ENCODE results near the gene CCDC88A.
"Not testable (repeated sequence)": the region's sequence is repeated elsewhere in the genome, so short reads cannot be mapped to it uniquely, and the experiment has no call there.

CCDC88A gene

DNA sequence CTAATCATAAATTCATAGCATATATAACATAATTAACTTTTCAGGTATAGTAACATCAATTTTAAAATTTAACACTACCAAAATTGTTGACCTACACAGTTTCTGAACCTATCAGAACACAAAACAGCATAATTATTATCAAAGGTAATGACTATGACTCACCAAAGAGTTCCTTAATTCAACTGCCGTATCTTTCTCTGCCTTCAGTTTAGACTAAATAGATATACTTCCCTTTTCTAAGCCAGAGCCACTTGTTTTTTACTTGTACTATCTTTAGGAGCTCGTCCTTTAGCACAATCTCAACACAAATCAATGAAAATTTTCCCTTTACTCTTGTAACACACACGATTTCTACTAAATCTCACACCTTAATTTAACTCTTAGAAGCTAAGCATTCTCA is 54.4 kb downstream of the CCDC88A start:
- no peak overlapping the region for H3K27ac ChIP-seq (ENCODE audit: low read length)
- H3K9ac ChIP-seq (ENCODE audit: low read length): no peak overlapping the region
- H3K4me3 ChIP-seq (ENCODE audit: low read length): no peak overlapping the region
- H3K36me3 ChIP-seq (ENCODE audit: control insufficient read depth, low read depth, low read length): peaks cover 7% of the 10 kb centered on the region
- no peaks in the 10 kb centered on the region for H3K27me3 ChIP-seq (ENCODE audit: control insufficient read depth, insufficient read depth, low read length)
- no peaks in the 10 kb centered on the region for H3K9me3 ChIP-seq (ENCODE audit: control insufficient read depth, low read depth, low read length)
- no peaks in the 10 kb centered on the region for H3K4me1 ChIP-seq (ENCODE audit: control insufficient read depth, low read depth, low read length)

DNA sequence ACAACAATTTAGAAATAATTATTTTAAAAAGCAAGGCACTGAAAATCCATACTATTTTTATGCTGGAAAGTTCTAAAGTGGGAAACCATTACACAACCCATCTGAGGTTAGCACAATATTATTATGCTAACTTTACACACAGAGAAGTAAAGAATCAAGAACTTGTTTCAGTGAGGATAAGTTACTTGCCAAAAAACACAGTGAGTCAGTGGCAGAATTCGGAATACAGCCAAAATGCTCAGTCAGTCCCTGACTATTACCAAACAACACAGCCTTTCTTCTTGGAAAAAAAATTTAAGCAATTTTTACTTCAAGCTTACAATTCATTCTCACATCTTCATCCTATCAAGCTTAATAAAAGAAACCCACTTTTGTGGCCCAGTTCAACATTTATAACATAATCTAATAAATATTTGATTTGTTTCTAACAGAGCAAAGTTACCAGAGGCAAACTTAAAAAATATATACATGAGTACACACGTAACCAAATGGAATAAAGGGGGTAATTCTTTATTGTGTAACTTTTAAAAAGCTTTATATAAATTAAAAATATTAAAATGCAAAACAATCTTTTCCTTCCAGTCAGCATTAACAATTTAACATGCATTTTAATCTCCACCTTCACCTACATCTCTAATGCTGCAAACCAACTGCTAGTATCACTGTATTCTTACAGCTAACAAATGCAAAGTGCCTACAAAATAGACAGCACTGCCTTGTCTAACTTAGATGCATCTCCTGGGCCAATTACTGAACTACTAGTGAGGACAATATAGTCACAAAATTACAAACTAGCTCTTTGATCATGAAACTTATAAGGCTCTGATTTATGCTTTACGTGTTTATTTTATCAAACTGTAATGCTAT is 55.2 kb downstream of the CCDC88A start:
- Histone ChIP-seq H3K9me3 (ENCODE audit: control insufficient read depth, low read depth, low read length) (no peaks in the 10 kb centered on the region), H3K4me1 (ENCODE audit: control insufficient read depth, low read depth, low read length) (no peaks in the 10 kb centered on the region), H3K9ac (ENCODE audit: low read length) (no peak overlapping the region), H3K27me3 (ENCODE audit: control insufficient read depth, insufficient read depth, low read length) (no peaks in the 10 kb centered on the region), H3K27ac (ENCODE audit: low read length) (no peak overlapping the region), H3K36me3 (ENCODE audit: control insufficient read depth, low read depth, low read length) (peaks cover 7% of the 10 kb centered on the region), H3K4me3 (ENCODE audit: low read length) (no peak overlapping the region)

DNA sequence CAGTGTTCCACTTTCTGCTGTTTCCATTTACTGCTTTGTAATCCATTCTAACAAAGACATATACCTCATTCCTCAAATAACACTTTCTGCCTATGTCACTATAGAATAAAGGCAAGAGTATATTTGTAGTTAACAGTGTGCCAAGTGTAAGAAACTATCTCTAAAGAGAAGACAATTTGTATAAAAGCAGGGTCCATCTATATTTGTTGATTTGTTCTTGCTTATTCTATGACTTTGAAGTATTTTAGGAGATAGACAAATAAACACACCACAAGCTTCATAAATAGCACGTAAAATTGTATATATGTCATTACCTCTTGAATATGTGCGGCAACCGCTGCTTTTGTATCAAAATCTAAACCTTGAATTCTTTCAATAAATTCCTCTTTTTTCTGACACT is 56.0 kb downstream of the CCDC88A start:
- Histone ChIP-seq H3K4me3 (ENCODE audit: low read length) (no peak overlapping the region), H3K36me3 (ENCODE audit: control insufficient read depth, low read depth, low read length) (peaks cover 7% of the 10 kb centered on the region), H3K4me1 (ENCODE audit: control insufficient read depth, low read depth, low read length) (no peaks in the 10 kb centered on the region), H3K27ac (ENCODE audit: low read length) (no peak overlapping the region), H3K9me3 (ENCODE audit: control insufficient read depth, low read depth, low read length) (no peaks in the 10 kb centered on the region), H3K27me3 (ENCODE audit: control insufficient read depth, insufficient read depth, low read length) (no peaks in the 10 kb centered on the region), H3K9ac (ENCODE audit: low read length) (no peak overlapping the region)

DNA sequence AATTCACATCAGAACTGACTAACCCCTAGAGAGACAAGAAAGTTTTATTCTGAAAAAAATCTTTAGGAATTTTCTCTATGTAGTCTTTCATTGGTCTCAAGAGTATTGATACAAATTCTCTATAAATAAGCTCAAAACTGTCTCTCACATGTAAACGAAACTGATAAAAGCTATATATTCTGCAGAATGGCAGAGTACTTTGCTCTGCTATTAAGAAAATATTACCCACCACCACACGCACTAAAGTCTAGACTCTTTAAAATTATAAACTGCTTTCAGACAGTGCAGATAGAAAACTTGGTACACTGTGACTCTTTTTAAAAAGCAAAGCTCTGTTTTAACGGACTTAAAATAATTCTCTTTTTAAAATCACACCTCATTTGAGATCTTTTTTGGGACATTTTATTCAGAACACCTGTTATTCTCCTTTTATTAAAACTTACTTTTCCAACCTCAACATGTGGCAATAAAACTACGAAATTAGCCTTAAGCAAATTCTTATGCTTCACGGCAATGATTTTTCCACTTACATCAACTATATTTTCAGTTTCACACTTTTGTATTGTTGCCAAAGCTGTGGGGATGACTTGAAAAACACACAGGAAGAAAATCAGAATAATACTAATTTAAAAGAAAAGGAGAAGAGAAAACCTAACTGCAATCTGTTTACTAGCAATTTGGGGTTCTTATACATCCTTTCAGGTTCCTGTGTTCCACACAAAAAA is 58.0 kb downstream of the CCDC88A start:
- Histone ChIP-seq H3K36me3 (ENCODE audit: control insufficient read depth, low read depth, low read length) (peaks cover 7% of the 10 kb centered on the region), H3K27ac (ENCODE audit: low read length) (no peak overlapping the region), H3K9me3 (ENCODE audit: control insufficient read depth, low read depth, low read length) (no peaks in the 10 kb centered on the region), H3K27me3 (ENCODE audit: control insufficient read depth, insufficient read depth, low read length) (no peaks in the 10 kb centered on the region), H3K4me3 (ENCODE audit: low read length) (no peak overlapping the region), H3K9ac (ENCODE audit: low read length) (no peak overlapping the region), H3K4me1 (ENCODE audit: control insufficient read depth, low read depth, low read length) (no peaks in the 10 kb centered on the region)

DNA sequence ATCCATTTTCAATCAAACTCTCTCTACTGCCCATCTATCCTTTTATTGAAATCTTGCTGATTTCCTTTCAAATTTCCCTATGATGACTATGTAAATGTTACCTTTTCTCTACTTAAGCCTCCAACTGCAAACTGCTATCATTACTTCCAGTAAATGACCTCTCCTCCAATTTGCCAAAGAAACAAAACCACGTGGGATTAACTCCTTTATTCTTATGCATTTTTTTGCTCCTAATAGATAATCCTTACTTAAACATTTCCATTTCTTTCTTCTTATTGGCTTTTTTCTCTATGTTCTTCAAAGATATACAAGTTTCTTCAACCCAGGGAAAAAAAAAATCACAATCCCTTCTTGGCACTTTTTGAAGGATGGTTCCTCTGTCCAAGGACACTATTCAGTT is 61.2 kb downstream of the CCDC88A start:
- H3K27ac ChIP-seq (ENCODE audit: low read length): no peak overlapping the region
- no peaks in the 10 kb centered on the region for H3K9me3 ChIP-seq (ENCODE audit: control insufficient read depth, low read depth, low read length)
- H3K27me3 ChIP-seq (ENCODE audit: control insufficient read depth, insufficient read depth, low read length): no peaks in the 10 kb centered on the region
- H3K4me1 ChIP-seq (ENCODE audit: control insufficient read depth, low read depth, low read length): no peaks in the 10 kb centered on the region
- H3K36me3 ChIP-seq (ENCODE audit: control insufficient read depth, low read depth, low read length): peaks cover 16% of the 10 kb centered on the region
- H3K9ac ChIP-seq (ENCODE audit: low read length): no peak overlapping the region
- no peak overlapping the region for H3K4me3 ChIP-seq (ENCODE audit: low read length)

DNA sequence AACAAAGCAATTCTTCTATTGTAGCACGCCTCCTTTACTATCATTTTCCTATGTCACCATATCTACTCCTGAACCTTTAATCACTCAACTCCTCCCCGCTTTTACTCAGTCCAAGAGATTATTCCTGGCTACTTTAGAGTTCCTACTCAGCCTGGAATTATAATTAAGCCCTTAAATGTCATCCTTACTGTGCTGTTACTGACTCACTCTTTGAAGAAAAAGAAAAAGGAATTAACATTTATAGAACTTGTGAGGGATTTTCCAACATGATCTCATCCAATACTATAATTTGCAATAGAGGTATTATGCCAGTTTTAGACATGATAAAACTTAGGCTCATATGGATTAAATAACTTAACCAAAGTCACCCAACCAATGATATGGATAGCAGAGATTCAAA is 61.7 kb downstream of the CCDC88A start:
- H3K9me3 ChIP-seq (ENCODE audit: control insufficient read depth, low read depth, low read length): no peaks in the 10 kb centered on the region
- no peak overlapping the region for H3K27ac ChIP-seq (ENCODE audit: low read length)
- H3K36me3 ChIP-seq (ENCODE audit: control insufficient read depth, low read depth, low read length): peaks cover 16% of the 10 kb centered on the region

DNA sequence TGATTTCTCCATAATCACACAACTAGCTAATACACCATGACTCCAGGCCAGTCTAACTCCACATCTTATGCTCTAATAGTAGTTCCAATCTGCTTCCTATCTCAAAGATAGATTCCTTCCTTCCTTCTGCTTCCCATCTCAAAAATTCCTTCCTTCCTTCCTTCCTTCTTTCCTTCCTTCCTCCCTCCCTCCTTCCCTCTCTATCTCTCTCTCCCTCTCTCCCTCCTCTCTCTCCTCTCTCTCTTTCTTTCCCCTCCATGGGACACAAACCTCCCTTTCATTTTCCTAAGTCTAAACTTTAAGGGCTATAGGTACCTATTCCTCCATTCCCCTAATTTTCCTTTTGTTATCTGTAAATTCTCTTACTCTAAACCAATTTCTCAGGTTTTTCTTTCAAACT is 62.5 kb downstream of the CCDC88A start:
- Histone ChIP-seq H3K9ac (ENCODE audit: low read length) (no peak overlapping the region), H3K36me3 (ENCODE audit: control insufficient read depth, low read depth, low read length) (peaks cover 14% of the 10 kb centered on the region)

More for the DNA sequence above, 61.7 kb downstream of the CCDC88A start:
- Histone ChIP-seq H3K9ac (ENCODE audit: low read length) (no peak overlapping the region), H3K4me1 (ENCODE audit: control insufficient read depth, low read depth, low read length) (no peaks in the 10 kb centered on the region), H3K27me3 (ENCODE audit: control insufficient read depth, insufficient read depth, low read length) (no peaks in the 10 kb centered on the region), H3K4me3 (ENCODE audit: low read length) (no peak overlapping the region)

DNA sequence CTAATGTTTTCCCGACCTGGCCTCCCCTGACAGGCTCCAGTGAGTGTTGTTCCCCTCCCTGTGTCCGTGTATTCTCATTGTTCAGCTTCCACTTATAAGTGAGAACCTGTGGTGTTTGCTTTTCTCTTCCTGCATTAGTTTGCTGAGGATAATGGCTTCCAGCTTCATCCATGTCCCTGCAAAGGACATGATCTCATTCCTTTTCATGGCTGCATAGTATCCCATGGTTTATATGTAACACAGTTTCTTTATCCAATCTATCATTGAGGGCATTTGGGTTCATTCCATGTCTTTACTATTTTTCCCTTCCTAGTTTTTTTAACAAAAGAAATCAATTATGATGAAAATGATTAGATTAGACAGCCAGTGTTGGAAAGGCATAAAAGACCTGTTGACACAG is 63.5 kb downstream of the CCDC88A start:
- H3K36me3 ChIP-seq (ENCODE audit: control insufficient read depth, low read depth, low read length): peaks cover 14% of the 10 kb centered on the region
- not testable (repeated sequence) for H3K4me3 ChIP-seq (ENCODE audit: low read length); H3K27ac ChIP-seq (ENCODE audit: low read length); H3K9ac ChIP-seq (ENCODE audit: low read length); H3K4me1 ChIP-seq (ENCODE audit: control insufficient read depth, low read depth, low read length); H3K9me3 ChIP-seq (ENCODE audit: control insufficient read depth, low read depth, low read length); H3K27me3 ChIP-seq (ENCODE audit: control insufficient read depth, insufficient read depth, low read length)

More for the DNA sequence above, 62.5 kb downstream of the CCDC88A start:
- no peak overlapping the region for H3K27ac ChIP-seq (ENCODE audit: low read length)
- H3K9me3 ChIP-seq (ENCODE audit: control insufficient read depth, low read depth, low read length): no peaks in the 10 kb centered on the region
- no peak overlapping the region for H3K4me3 ChIP-seq (ENCODE audit: low read length)
- H3K27me3 ChIP-seq (ENCODE audit: control insufficient read depth, insufficient read depth, low read length): no peaks in the 10 kb centered on the region
- H3K4me1 ChIP-seq (ENCODE audit: control insufficient read depth, low read depth, low read length): no peaks in the 10 kb centered on the region

DNA sequence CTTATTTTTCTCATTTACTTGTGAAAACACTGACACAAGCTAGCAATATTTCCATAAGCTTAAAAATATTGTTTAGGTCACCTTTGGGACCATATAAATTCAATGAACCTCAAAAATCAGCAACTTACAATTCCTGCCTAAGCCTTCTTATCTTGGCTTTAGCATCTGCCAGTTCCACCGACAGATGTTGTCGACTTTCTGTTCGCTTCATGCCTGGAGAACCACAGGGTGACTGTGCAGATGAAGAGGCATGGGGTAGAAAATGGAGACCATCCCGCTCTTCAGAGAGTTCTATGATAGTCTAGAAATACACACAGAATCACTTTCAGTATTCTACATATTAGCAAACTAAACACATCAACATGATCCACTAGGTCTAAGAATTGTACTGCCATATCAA is 64.2 kb downstream of the CCDC88A start:
- Histone ChIP-seq H3K9ac (ENCODE audit: low read length) (no peak overlapping the region), H3K9me3 (ENCODE audit: control insufficient read depth, low read depth, low read length) (peaks cover 3% of the 10 kb centered on the region), H3K4me1 (ENCODE audit: control insufficient read depth, low read depth, low read length) (no peaks in the 10 kb centered on the region), H3K27me3 (ENCODE audit: control insufficient read depth, insufficient read depth, low read length) (no peaks in the 10 kb centered on the region), H3K27ac (ENCODE audit: low read length) (no peak overlapping the region), H3K4me3 (ENCODE audit: low read length) (no peak overlapping the region), H3K36me3 (ENCODE audit: control insufficient read depth, low read depth, low read length) (peaks cover 14% of the 10 kb centered on the region)

DNA sequence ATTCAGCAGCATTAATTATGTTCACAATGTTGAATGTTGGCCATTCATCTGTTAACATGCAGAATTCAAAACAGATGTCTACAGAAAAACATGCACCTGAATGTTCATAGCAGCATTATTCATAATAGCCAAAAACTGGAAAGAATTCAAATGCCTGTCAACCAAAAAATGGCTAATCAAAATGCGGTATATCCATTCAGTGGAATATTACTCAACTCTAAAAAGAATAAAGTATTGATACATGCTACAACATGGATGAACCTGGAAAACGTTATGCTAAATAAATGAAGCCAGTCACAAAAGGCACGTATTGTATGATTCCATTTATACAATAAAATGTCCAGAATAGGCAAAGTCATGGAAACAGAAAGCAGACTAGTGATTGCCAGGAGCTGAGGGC is 68.0 kb downstream of the CCDC88A start:
- Histone ChIP-seq H3K4me1 (ENCODE audit: control insufficient read depth, low read depth, low read length) (no peaks in the 10 kb centered on the region), H3K27ac (ENCODE audit: low read length) (no peak overlapping the region), H3K9me3 (ENCODE audit: control insufficient read depth, low read depth, low read length) (peaks cover 3% of the 10 kb centered on the region), H3K36me3 (ENCODE audit: control insufficient read depth, low read depth, low read length) (peaks cover 22% of the 10 kb centered on the region), H3K27me3 (ENCODE audit: control insufficient read depth, insufficient read depth, low read length) (no peaks in the 10 kb centered on the region), H3K9ac (ENCODE audit: low read length) (no peak overlapping the region), H3K4me3 (ENCODE audit: low read length) (no peak overlapping the region)

DNA sequence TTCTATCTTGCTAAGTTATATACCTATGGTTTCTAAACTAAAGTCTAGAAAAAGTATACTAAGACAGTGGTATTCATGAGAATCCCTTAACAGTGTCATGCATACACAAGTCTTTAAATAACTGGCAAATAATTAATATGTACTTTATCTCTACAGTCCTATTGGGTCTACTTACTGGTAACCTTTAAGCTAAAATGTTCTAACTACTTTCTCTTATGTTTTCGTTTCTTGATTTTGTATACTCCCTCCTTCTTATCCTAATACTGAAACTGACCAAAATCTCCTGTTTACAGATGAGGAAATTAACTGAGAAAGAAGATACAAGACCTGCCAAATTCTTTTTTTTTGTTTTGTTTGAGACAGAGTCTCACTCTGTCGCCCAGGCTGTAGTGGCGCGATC is 74.6 kb downstream of the CCDC88A start:
- Histone ChIP-seq H3K27ac (ENCODE audit: low read length) (no peak overlapping the region), H3K9me3 (ENCODE audit: control insufficient read depth, low read depth, low read length) (no peaks in the 10 kb centered on the region), H3K9ac (ENCODE audit: low read length) (no peak overlapping the region), H3K4me1 (ENCODE audit: control insufficient read depth, low read depth, low read length) (no peaks in the 10 kb centered on the region), H3K4me3 (ENCODE audit: low read length) (no peak overlapping the region), H3K27me3 (ENCODE audit: control insufficient read depth, insufficient read depth, low read length) (no peaks in the 10 kb centered on the region), H3K36me3 (ENCODE audit: control insufficient read depth, low read depth, low read length) (peaks cover 42% of the 10 kb centered on the region)

DNA sequence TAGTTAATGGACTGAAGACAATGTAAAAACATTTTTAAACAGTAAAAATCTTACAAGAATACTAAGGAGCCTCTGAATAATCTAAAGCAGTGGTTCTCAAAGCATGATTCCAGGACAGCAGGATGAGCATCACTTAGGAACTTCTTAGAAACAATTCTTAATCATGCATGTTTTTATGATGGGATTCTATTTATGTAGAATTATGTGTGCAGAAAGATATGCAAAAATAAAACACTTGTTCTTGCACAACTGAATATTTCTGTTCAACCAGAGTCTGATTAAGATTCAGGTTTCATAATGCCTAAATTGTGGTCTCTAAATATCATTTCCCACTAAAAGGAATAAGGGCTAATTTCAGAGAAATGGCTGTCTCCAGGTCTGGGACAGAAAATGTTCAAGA is 81.4 kb downstream of the CCDC88A start:
- Histone ChIP-seq H3K4me3 (ENCODE audit: low read length) (no peak overlapping the region), H3K27me3 (ENCODE audit: control insufficient read depth, insufficient read depth, low read length) (no peaks in the 10 kb centered on the region), H3K9ac (ENCODE audit: low read length) (no peak overlapping the region), H3K36me3 (ENCODE audit: control insufficient read depth, low read depth, low read length) (peaks cover 35% of the 10 kb centered on the region), H3K4me1 (ENCODE audit: control insufficient read depth, low read depth, low read length) (no peaks in the 10 kb centered on the region), H3K9me3 (ENCODE audit: control insufficient read depth, low read depth, low read length) (no peaks in the 10 kb centered on the region), H3K27ac (ENCODE audit: low read length) (no peak overlapping the region)
